ENCODE measurements around the gene ZNF423. TPM values are rescaled to one million over a fixed set of nuclear protein-coding genes. Genes with fewer than 3 reads are reported as not detected.

Gene ZNF423
- total RNA-seq, 6 experiments from 2014 or later: 0.43 to 1.2 (median 0.89) TPM

GRCh38 chr16:49767998-49768397 is 87.9 kb downstream of the ZNF423 start:
- H3K4me1 ChIP-seq: no peaks in the 10 kb centered on the region
- intact Hi-C loops (cut with DNase I): no loop called here
- no peak overlapping the region for H3K27ac ChIP-seq
- ATAC-seq: no peak
- no peak for TF ChIP-seq POLR2A (IDR thresholded peaks at IDR 0.05)
- no peak for TF ChIP-seq CTCF (IDR thresholded peaks at IDR 0.05)
- DNase-seq: no peak
- H3K36me3 ChIP-seq: no peaks in the 10 kb centered on the region
- no peaks in the 10 kb centered on the region for H3K9me3 ChIP-seq
- H3K4me3 ChIP-seq: no peak overlapping the region
- no peaks in the 10 kb centered on the region for H3K27me3 ChIP-seq
- whole genome bisulfite sequencing (ENCODE audit: insufficient coverage, low coverage, low lambda C conversion rate, missing lambda C conversion rate): 85% methylated on average over 13 of the region's 23 CpGs

- 80% methylated on average over 1 of the region's 5 CpGs for WGBS (ENCODE audit: insufficient coverage, low coverage, low lambda C conversion rate, missing lambda C conversion rate)
- no peak overlapping the region for H3K27ac ChIP-seq
- no peaks in the 10 kb centered on the region for H3K36me3 ChIP-seq
- intact Hi-C loops (cut with DNase I): no loop called here
- no peak overlapping the region for H3K4me3 ChIP-seq
- H3K27me3 ChIP-seq: no peaks in the 10 kb centered on the region
- TF ChIP-seq CTCF (IDR thresholded peaks at IDR 0.05) (no peak), POLR2A (IDR thresholded peaks at IDR 0.05) (no peak)
- H3K4me1 ChIP-seq: no peaks in the 10 kb centered on the region
- H3K9me3 ChIP-seq: no peaks in the 10 kb centered on the region
- no peak for ATAC-seq
- DNase-seq: no peak
These were observed 88.5 kb downstream of the ZNF423 start for GRCh38 chr16:49767414-49767813.

GRCh38 chr16:49766225-49766624 is 89.7 kb downstream of the ZNF423 start:
- Histone ChIP-seq H3K27ac (no peak overlapping the region), H3K4me3 (no peak overlapping the region), H3K4me1 (no peaks in the 10 kb centered on the region), H3K27me3 (no peaks in the 10 kb centered on the region), H3K9me3 (no peaks in the 10 kb centered on the region), H3K36me3 (no peaks in the 10 kb centered on the region)
- DNase-seq: no peak
- TF ChIP-seq CTCF (IDR thresholded peaks at IDR 0.05) (no peak), POLR2A (IDR thresholded peaks at IDR 0.05) (no peak)
- WGBS (ENCODE audit: insufficient coverage, low coverage, low lambda C conversion rate, missing lambda C conversion rate): no CpG with 5 or more reads among the region's 6 CpGs
- intact Hi-C loops (cut with DNase I): no loop called here
- no peak for ATAC-seq

- H3K4me1 ChIP-seq: no peaks in the 10 kb centered on the region
- no peak for DNase-seq
- TF ChIP-seq CTCF (IDR thresholded peaks at IDR 0.05) (no peak), POLR2A (IDR thresholded peaks at IDR 0.05) (no peak)
- H3K36me3 ChIP-seq: no peaks in the 10 kb centered on the region
- H3K27ac ChIP-seq: no peak overlapping the region
- intact Hi-C loops (cut with DNase I): no loop called here
- no peak overlapping the region for H3K4me3 ChIP-seq
- 47% methylated on average over 6 of the region's 10 CpGs for WGBS (ENCODE audit: insufficient coverage, low coverage, low lambda C conversion rate, missing lambda C conversion rate)
- ATAC-seq: no peak
- H3K27me3 ChIP-seq: no peaks in the 10 kb centered on the region
- no peaks in the 10 kb centered on the region for H3K9me3 ChIP-seq
These were observed 92.1 kb downstream of the ZNF423 start for GRCh38 chr16:49763826-49764225.

- DNase-seq (no peak), ATAC-seq (no peak)
- no peak for TF ChIP-seq POLR2A (IDR thresholded peaks at IDR 0.05)
- no peak for TF ChIP-seq CTCF (IDR thresholded peaks at IDR 0.05)
- no peak overlapping the region for H3K4me3 ChIP-seq
- 64% methylated on average over 6 of the region's 7 CpGs for WGBS (ENCODE audit: insufficient coverage, low coverage, low lambda C conversion rate, missing lambda C conversion rate)
- intact Hi-C loops (cut with DNase I): no loop called here
- H3K27me3 ChIP-seq: no peaks in the 10 kb centered on the region
- H3K9me3 ChIP-seq: no peaks in the 10 kb centered on the region
- no peak overlapping the region for H3K27ac ChIP-seq
- H3K36me3 ChIP-seq: no peaks in the 10 kb centered on the region
- H3K4me1 ChIP-seq: no peaks in the 10 kb centered on the region
These were observed 95.1 kb downstream of the ZNF423 start for GRCh38 chr16:49760815-49761214.

Measured in right lobe of liver (tissue), 6 donors.